Head of caudate nucleus (tissue), 42 donors: Measurements from ENCODE around the gene SNTG2.
"Not testable (repeated sequence)": the region's sequence is repeated elsewhere in the genome, so short reads cannot be mapped to it uniquely, and the experiment has no call there.

Source experiments
- DNase-seq, 42 donors: peaks; one replicate each; pipeline versions ENCODE4 v3.0.0 to v3.0.0-alpha.2; 2020 to 2021; ENCODE audit warnings: mixed read lengths in 7 of 42
- intact Hi-C: fragments of 100-400 bp; cut with DNase I; formaldehyde crosslinking; loops from one replicate; pipeline ENCODE4 v1.15.0; 2022

Gene SNTG2

GRCh38 chr2:1115843-1116539 is 165.3 kb downstream of the SNTG2 start:
- intact Hi-C loops, result no loop called here
- DNase-seq, result peak in 1 of 42 donors; percentile 11

GRCh38 chr2:1117569-1117968 is 166.9 kb downstream of the SNTG2 start:
- peak in 1 of 42 donors; percentile 11 for DNase-seq
- intact Hi-C loops, result no loop called here

GRCh38 chr2:1125217-1125616 is 174.6 kb downstream of the SNTG2 start:
- intact Hi-C loops, result no loop called here
- DNase-seq, result no peak

GRCh38 chr2:1125633-1126370 is 175.2 kb downstream of the SNTG2 start:
- intact Hi-C loops, result no loop called here
- DNase-seq, result no peak

- intact Hi-C loops, result no loop called here
- DNase-seq, result no peak
Measured at GRCh38 chr2:1129982-1130381, 179.3 kb downstream of the SNTG2 start.

DNA sequence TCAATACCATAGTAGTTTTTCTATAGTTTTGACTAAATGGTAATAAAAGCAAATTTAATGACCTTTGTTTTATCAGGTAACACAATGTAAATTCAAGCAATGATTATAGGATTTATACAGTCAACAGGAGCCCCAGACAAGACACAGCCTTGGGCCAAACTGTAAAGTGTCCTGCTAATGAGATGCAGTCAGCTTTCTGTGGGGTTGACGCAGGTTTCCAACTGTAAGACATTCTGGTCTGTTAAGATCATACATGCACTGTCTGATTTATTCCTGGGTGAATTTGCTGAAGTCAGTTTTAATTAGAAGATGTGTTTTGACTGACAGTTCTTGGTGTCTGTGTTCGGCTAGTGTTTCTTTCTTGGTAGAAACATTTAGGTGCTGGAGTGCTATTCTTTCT is 180.3 kb downstream of the SNTG2 start:
- intact Hi-C loops, result no loop called here

DNA sequence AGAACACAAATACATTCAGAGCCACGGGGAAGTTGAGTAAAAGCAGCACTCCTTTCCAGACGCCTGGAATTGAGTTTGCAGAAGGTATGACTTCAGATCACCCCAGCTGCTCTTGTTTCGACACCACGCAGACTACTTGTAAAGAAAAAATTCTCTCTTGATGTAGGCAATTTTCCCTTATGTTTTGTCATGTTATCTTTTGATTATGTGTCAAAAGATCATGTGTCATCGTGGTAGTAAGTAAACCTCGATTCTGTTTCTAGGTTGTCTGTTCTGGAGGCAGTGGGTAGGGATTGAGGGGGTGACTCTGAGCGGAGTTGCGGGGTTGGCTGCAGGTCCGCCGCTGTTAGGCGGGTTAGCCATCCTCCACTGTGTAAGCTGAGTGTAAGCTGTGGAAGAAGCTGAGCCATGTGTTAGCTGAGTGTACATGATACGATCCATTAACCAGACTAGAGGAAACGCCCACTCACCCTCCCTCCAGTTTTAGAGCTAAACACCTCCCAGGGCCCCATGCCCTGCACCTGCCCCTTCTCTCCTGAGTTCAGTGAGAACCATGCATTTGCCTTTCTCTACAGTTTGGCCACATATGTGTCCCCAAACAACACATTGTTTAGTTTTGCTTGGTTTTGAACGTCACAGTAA is 181.8 kb downstream of the SNTG2 start:
- intact Hi-C loops, result no loop called here
- DNase-seq, result peak in 3 of 42 donors; percentile 35 to 52 (median 48)

More for the DNA sequence above, 180.3 kb downstream of the SNTG2 start:
- DNase-seq, result no peak

DNA sequence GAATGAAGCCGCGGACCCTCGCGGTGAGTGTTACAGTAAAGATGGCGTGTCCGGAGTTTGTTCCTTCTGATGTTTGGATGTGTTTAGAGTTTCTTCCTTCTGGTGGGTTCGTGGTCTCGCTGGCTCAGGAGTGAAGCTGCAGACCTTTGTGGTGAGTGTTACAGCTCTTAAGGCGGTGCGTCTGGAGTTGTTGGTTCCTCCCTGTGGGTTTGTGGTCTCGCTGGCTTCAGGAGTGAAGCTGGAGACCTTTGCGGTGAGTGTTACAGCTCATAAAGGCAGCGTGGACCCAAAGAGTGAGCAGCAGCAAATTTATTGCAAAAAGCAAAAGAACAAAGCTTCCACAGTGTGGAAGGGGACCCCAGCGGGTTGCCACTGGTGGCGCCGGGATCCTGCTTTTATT is 183.2 kb downstream of the SNTG2 start:
- intact Hi-C loops, result not testable (repeated sequence)

DNA sequence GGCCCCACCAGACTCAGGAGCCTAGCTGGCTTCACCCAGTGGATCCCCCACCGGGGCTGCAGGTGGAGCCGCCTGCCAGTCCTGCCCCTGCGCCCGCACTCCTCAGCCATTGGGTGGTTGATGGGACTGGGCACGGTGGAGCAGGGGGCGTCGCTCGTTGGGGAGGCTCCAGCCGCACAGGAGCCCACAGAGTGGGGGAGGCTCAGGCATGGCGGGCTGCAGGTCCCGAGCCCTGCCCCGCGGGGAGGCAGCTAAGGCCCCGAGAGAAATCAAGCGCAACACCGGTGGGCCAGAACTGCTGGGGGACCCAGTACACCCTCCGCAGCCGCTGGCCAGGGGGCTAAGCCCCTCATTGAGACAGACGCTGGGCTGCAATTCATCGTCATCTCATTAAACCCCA is 184.0 kb downstream of the SNTG2 start:
- DNase-seq, result no peak
- intact Hi-C loops, result no loop called here

More for the DNA sequence above, 183.2 kb downstream of the SNTG2 start:
- not testable (repeated sequence) for DNase-seq

DNA sequence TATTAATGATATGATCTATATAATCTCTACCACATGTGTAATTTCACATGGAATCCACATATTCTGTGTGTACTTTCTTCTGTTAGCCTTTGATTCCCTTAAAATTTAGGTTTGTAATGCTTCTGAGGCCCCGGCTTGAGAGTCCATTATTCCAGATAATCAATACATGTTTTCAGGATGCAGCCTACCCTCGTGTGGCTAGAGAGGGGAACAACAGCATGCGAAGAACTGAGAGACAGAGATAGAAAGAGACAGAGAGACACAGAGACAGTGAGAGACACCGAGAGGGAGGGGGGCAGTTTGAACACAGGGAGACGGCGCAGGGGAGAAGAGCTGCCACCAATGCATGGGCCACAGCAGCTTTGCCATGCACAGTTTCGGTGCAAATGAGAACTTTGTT is 185.4 kb downstream of the SNTG2 start:
- no peak for DNase-seq
- intact Hi-C loops, result no loop called here

- DNase-seq, result no peak
- intact Hi-C loops, result no loop called here
Measured at GRCh38 chr2:1136846-1137245, 186.2 kb downstream of the SNTG2 start.

DNA sequence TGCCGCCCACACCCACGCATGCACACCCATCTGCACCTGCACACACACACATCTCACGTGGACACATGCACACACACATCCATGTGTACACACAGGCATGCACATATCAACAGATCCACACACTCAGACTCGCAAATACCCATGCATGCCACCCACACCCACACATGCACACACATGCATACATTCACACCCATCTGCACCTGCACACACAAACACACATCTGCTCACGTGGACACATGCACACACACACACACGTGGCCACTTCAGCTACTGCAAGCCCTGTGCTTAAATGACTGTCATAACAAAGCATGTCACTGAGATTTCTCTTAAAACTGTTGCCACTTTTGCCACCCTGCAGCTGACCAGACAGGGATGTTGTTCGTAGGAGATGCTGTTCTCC is 186.6 kb downstream of the SNTG2 start:
- intact Hi-C loops, result no loop called here

DNA sequence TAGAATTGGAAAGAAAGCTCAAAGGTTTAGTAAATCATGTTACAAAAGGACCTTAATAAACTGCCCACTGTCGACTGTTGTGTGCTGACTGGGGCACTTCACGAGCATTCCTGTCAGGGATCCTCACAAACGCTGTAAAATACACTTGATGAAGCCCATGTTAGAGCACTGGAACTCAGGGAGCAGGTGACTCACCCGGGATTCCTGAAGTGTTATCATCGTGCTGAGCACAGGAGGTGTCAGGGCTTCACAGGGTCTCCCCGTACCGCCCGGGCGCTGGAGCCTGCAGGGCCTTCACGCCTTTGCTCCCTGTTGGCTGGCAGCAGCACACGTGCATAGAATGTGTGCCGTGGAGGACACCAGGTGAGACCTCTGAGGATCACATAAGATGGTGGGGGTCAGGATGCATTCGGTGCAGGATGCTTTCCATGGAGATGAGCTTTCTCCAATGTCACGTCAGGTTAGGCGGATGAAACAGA is 187.3 kb downstream of the SNTG2 start:
- intact Hi-C loops, result no loop called here
- no peak for DNase-seq

More for the DNA sequence above, 186.6 kb downstream of the SNTG2 start:
- DNase-seq, result no peak

DNA sequence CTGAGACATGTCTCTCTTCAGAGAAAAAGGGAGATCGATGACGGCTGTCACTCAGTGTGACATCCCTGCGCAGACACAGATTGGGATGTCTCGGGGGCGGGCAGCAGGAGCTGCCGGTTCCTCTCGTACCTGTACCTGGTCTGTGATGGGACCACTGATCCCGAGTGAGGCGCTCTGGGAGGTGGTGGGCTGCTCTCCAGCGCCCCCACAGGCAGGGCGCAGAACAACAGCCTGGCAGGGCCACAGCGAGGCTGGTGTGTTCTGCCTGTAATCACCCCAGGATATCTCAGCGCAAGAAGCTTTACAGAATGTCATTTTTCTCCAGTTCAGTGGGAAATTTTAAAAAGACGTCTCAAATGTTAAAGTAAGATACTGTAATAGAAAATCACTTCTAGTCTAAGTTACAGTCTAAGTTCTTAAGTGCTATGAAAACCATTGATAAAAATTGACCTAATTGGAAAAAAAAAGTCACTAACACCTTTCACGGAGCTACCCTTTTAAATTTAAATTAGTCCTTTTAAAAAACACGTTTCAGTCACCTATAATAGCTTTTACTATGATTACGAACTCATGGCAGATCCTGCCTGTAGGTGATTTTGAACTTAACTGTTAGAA is 189.8 kb downstream of the SNTG2 start:
- DNase-seq, result peak in 26 of 42 donors; percentile 7 to 70 (median 40)
- intact Hi-C loops, result no loop called here

GRCh38 chr2:1141079-1141478 is 190.4 kb downstream of the SNTG2 start:
- intact Hi-C loops, result no loop called here
- no peak for DNase-seq

GRCh38 chr2:1143129-1143528 is 192.5 kb downstream of the SNTG2 start:
- no peak for DNase-seq
- intact Hi-C loops, result no loop called here

GRCh38 chr2:1147873-1148612 is 197.4 kb downstream of the SNTG2 start:
- DNase-seq, result no peak
- intact Hi-C loops, result no loop called here

- intact Hi-C loops, result no loop called here
- DNase-seq, result no peak
Measured at GRCh38 chr2:1150724-1151511, 200.3 kb downstream of the SNTG2 start.
